ENCODE results near the gene FKBP1A. TPM values are rescaled to one million over a fixed set of nuclear protein-coding genes. Genes with fewer than 3 reads are reported as not detected.
"Not testable (repeated sequence)": the region's sequence is repeated elsewhere in the genome, so short reads cannot be mapped to it uniquely, and the experiment has no call there.

The FKBP1A gene
- total RNA-seq, 5 donors from 2014 or later (not counting 1 experiment from before 2014, with no cell fraction given), result 76.7 to 90.4 (median 79.9) TPM

DNA sequence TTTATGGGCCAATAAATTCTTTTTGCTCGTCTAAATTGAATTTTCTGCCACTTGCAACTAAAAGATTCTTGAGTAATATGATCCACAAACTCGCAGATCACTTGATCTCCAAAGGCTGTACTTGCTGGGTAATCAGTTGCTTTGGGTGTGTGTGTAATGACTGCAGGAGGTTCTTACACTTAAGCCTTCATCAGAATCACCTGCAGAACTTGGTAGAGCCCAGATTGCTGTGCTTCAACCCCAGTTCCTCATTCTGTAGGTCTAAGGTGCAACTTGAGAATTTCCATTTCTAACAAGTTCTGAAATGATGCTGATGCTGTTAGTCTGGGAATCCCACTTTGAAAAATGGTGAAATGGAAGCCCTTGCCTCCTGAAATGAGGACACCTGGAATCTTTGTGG lies 12.9 kb upstream of the FKBP1A start:
- H3K9me3 ChIP-seq, result no peaks in the 10 kb centered on the region
- POLR2A ChIA-PET, result no interaction called here
- Mint-ChIP-seq H3K27me3 (peaks cover 7 to 14% of the 10 kb centered on the region in 2 donors), H3K36me3 (no peaks in the 10 kb centered on the region), H3K27ac (no peak overlapping the region), H3K4me3 (no peak overlapping the region), H3K4me1 (peaks cover 10 to 18% (median 15%) of the 10 kb centered on the region in 3 donors), H3K9me3 (peaks cover 0 to 7% (median 0%) of the 10 kb centered on the region in 3 donors)
- peaks cover 0 to 9% of the 10 kb centered on the region in 2 experiments for H3K27me3 ChIP-seq (replicated peaks in 1 of 2; ENCODE audit: control insufficient read depth in 2 of 2, extremely low read depth in 1 of 2, insufficient read depth in 2 of 2, low read length in 1 of 2)
- ATAC-seq (replicated peaks in 1 of 4) (no peak), DNase-seq (no peak)
- H3K4me3 ChIP-seq (ENCODE audit: control insufficient read depth in 1 of 2, extremely low read depth in 1 of 2, low read length in 1 of 2), result no peak overlapping the region
- CTCF ChIA-PET, result no interaction called here
- H3K4me1 ChIP-seq (ENCODE audit: control insufficient read depth in 1 of 2, extremely low read depth in 1 of 2, insufficient read depth in 2 of 2, low read length in 2 of 2), result peaks cover 0 to 7% of the 10 kb centered on the region in 2 experiments
- H3K27ac ChIP-seq (ENCODE audit: low read length), result no peak overlapping the region
- H3K36me3 ChIP-seq (ENCODE audit: control insufficient read depth in 2 of 2, extremely low read depth in 1 of 2, insufficient read depth in 1 of 2, low read length in 1 of 2), result no peaks in the 10 kb centered on the region
- WGBS (ENCODE audit: insufficient coverage), result no CpG with 5 or more reads among the region's 2 CpGs

DNA sequence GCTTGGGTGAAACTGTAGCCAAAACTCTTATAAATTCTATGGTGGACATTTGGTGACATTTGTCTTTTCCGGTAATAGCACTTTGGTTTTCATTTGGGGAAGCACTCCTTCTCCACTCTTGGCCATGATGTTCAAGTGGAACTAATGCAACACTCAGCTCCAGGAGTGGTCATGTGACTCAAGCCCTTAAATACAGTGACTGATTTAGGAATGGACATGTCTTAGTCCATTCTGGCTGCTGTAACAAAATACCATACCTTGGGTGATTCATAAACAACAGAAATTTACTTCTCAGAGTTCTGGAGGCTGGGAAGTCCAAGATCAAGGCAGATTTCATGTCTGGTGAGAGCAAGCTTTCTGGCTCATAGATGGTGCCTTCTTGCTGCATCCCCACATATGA lies 10.8 kb upstream of the FKBP1A start:
- Histone ChIP-seq H3K36me3 (ENCODE audit: control insufficient read depth in 2 of 2, extremely low read depth in 1 of 2, insufficient read depth in 1 of 2, low read length in 1 of 2) (no peaks in the 10 kb centered on the region), H3K4me1 (ENCODE audit: control insufficient read depth in 1 of 2, extremely low read depth in 1 of 2, insufficient read depth in 2 of 2, low read length in 2 of 2) (peaks cover 0 to 7% of the 10 kb centered on the region in 2 experiments), H3K9me3 (no peaks in the 10 kb centered on the region), H3K27me3 (replicated peaks in 1 of 2; ENCODE audit: control insufficient read depth in 2 of 2, extremely low read depth in 1 of 2, insufficient read depth in 2 of 2, low read length in 1 of 2) (peaks cover 0 to 9% of the 10 kb centered on the region in 2 experiments), H3K4me3 (ENCODE audit: control insufficient read depth in 1 of 2, extremely low read depth in 1 of 2, low read length in 1 of 2) (no peak overlapping the region), H3K27ac (ENCODE audit: low read length) (no peak overlapping the region)
- no CpG with 5 or more reads among the region's 1 CpG for WGBS (ENCODE audit: insufficient coverage)
- Mint-ChIP-seq H3K4me1 (peaks cover 10 to 21% (median 15%) of the 10 kb centered on the region in 3 donors), H3K27ac (no peak overlapping the region), H3K36me3 (no peaks in the 10 kb centered on the region), H3K4me3 (no peak overlapping the region), H3K27me3 (peaks cover 7 to 12% of the 10 kb centered on the region in 2 donors), H3K9me3 (peaks cover 0 to 7% (median 0%) of the 10 kb centered on the region in 3 donors)
- no peak for DNase-seq
- ChIA-PET CTCF (no interaction called here), POLR2A (no interaction called here)
- no peak for ATAC-seq (replicated peaks in 1 of 4)

DNA sequence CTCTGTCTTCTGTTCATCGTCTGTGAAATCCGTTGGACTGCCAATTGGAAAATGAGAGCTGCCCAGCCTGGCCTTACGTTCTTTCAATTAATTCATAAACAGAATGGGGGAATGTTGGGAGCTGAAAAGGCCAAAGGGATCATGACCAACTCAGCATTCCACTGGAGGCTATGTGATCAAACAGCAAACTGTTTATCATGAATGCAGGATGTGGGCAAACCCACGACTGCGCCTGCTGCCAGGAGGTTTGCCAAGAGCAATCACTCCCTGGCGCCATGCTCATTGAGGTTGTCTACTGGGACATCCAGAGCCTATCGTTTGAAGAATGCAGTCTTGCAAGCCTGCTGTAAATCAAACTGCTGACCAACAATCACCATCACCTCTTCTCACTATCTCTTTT lies 9.3 kb upstream of the FKBP1A start:
- no peaks in the 10 kb centered on the region for H3K36me3 ChIP-seq (ENCODE audit: control insufficient read depth in 2 of 2, extremely low read depth in 1 of 2, insufficient read depth in 1 of 2, low read length in 1 of 2)
- H3K4me1 ChIP-seq (ENCODE audit: control insufficient read depth in 1 of 2, extremely low read depth in 1 of 2, insufficient read depth in 2 of 2, low read length in 2 of 2), result peaks cover 0 to 7% of the 10 kb centered on the region in 2 experiments
- CTCF ChIA-PET, result no interaction called here
- H3K4me1 Mint-ChIP-seq, result peaks cover 11 to 23% (median 16%) of the 10 kb centered on the region in 3 donors
- WGBS (ENCODE audit: insufficient coverage), result 10% methylated on average over 4 of the region's 7 CpGs
- peaks cover 7 to 9% of the 10 kb centered on the region in 2 donors for H3K27me3 Mint-ChIP-seq
- H3K27me3 ChIP-seq (replicated peaks in 1 of 2; ENCODE audit: control insufficient read depth in 2 of 2, extremely low read depth in 1 of 2, insufficient read depth in 2 of 2, low read length in 1 of 2), result peaks cover 0 to 4% of the 10 kb centered on the region in 2 experiments
- POLR2A ChIA-PET, result interaction anchor here in 1 of 2 donors (0.6 kb wide), 1 partner anchor 10 kb away, joined by 3 read pairs; no protein-coding TSS in a partner anchor
- H3K9me3 Mint-ChIP-seq, result peaks cover 0 to 8% (median 0%) of the 10 kb centered on the region in 3 donors
- no peaks in the 10 kb centered on the region for H3K9me3 ChIP-seq
- no peak overlapping the region for H3K27ac ChIP-seq (ENCODE audit: low read length)
- peak in 2 of 4 experiments; percentile 53 to 79 for ATAC-seq (replicated peaks in 1 of 4)
- H3K36me3 Mint-ChIP-seq, result no peaks in the 10 kb centered on the region
- no peak overlapping the region for H3K4me3 ChIP-seq (ENCODE audit: control insufficient read depth in 1 of 2, extremely low read depth in 1 of 2, low read length in 1 of 2)
- H3K27ac Mint-ChIP-seq, result peak overlapping the region in 1 of 2 donors; percentile 17
- no peak overlapping the region for H3K4me3 Mint-ChIP-seq
- DNase-seq, result peak in 1 of 35 experiments; percentile 29

DNA sequence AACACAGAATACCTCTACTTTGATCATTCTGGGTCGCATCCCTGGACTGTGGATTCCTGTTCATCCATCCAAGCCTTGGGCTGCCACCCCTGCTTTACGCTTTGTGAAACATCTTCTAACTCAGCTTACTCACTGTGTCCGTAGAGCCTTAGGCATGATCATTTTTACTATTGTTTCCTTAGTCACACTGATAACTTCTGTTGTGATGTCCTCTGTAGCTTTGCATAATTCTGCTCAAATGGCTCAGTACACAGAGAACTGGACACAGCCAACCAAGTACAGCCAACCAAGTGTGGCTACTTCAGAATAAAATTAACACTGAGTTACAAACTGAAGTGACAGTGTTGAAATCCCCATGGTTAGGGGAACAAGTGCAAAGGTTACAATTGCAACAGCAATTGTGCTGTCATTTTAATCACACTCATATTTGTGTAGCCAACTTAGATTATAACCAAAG lies 8.6 kb upstream of the FKBP1A start:
- H3K27ac Mint-ChIP-seq, result no peak overlapping the region
- ATAC-seq (replicated peaks in 1 of 4), result no peak
- no peak overlapping the region for H3K4me3 Mint-ChIP-seq
- ChIA-PET POLR2A (no interaction called here), CTCF (interaction anchor here in 1 of 2 donors (0.7 kb wide), 1 partner anchor 18 kb away, joined by 3 read pairs; no protein-coding TSS in a partner anchor)
- H3K36me3 Mint-ChIP-seq, result no peaks in the 10 kb centered on the region
- peaks cover 0 to 4% of the 10 kb centered on the region in 2 experiments for H3K27me3 ChIP-seq (replicated peaks in 1 of 2; ENCODE audit: control insufficient read depth in 2 of 2, extremely low read depth in 1 of 2, insufficient read depth in 2 of 2, low read length in 1 of 2)
- peaks cover 0 to 10% of the 10 kb centered on the region in 2 experiments for H3K4me1 ChIP-seq (ENCODE audit: control insufficient read depth in 1 of 2, extremely low read depth in 1 of 2, insufficient read depth in 2 of 2, low read length in 2 of 2)
- H3K4me3 ChIP-seq (ENCODE audit: control insufficient read depth in 1 of 2, extremely low read depth in 1 of 2, low read length in 1 of 2), result no peak overlapping the region
- peaks cover 17 to 29% (median 22%) of the 10 kb centered on the region in 3 donors for H3K4me1 Mint-ChIP-seq
- no peaks in the 10 kb centered on the region for H3K9me3 ChIP-seq
- peaks cover 3 to 8% of the 10 kb centered on the region in 2 donors for H3K27me3 Mint-ChIP-seq
- DNase-seq, result no peak
- no peaks in the 10 kb centered on the region for H3K36me3 ChIP-seq (ENCODE audit: control insufficient read depth in 2 of 2, extremely low read depth in 1 of 2, insufficient read depth in 1 of 2, low read length in 1 of 2)
- H3K27ac ChIP-seq (ENCODE audit: low read length), result no peak overlapping the region
- 100% methylated on average over 3 of the region's 3 CpGs for WGBS (ENCODE audit: insufficient coverage)
- peaks cover 0 to 12% (median 2%) of the 10 kb centered on the region in 3 donors for H3K9me3 Mint-ChIP-seq

DNA sequence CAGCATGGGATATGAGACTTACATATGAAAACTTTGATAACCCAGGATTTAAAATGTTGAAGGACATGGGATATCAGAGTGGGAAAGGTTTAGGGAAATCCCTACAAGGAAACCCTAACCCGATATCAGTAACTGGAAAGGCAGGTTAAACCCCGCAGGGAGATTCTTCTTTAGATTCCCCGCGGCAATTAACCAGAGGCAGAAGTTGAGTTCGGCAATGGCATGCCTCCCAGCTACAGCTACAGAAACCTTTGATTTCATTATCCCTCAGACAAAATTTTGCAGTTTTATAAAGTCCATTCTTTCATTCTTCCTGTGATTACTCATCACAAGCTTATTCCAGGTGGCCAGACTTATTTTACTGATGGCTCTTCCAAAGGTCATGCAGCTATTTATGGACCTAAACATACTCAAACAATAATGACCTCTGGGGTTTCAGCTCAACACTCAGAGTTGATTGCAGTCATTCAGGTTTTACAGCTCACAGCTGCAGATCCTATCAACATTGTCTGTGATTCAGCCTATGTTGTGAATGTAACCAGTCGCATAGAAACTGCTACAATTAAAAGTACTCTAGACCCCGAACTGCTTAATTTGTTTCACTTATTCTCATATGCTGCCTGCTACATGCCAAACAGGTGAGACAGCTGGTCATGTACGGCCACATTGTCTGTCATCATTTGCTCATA lies 7.0 kb upstream of the FKBP1A start:
- WGBS (ENCODE audit: insufficient coverage), result 94% methylated on average over 8 of the region's 8 CpGs
- H3K9me3 ChIP-seq; H3K27ac Mint-ChIP-seq; H3K27me3 Mint-ChIP-seq; H3K36me3 Mint-ChIP-seq; ATAC-seq (replicated peaks in 1 of 4); POLR2A ChIA-PET; CTCF ChIA-PET; H3K4me3 Mint-ChIP-seq; DNase-seq; H3K27me3 ChIP-seq (replicated peaks in 1 of 2; ENCODE audit: control insufficient read depth in 2 of 2, extremely low read depth in 1 of 2, insufficient read depth in 2 of 2, low read length in 1 of 2); H3K4me3 ChIP-seq (ENCODE audit: control insufficient read depth in 1 of 2, extremely low read depth in 1 of 2, low read length in 1 of 2); H3K27ac ChIP-seq (ENCODE audit: low read length); H3K4me1 ChIP-seq (ENCODE audit: control insufficient read depth in 1 of 2, extremely low read depth in 1 of 2, insufficient read depth in 2 of 2, low read length in 2 of 2); H3K36me3 ChIP-seq (ENCODE audit: control insufficient read depth in 2 of 2, extremely low read depth in 1 of 2, insufficient read depth in 1 of 2, low read length in 1 of 2): not testable (repeated sequence)
- Mint-ChIP-seq H3K9me3 (peaks cover 0 to 12% (median 3%) of the 10 kb centered on the region in 3 donors), H3K4me1 (peaks cover 25 to 32% (median 26%) of the 10 kb centered on the region in 3 donors)

DNA sequence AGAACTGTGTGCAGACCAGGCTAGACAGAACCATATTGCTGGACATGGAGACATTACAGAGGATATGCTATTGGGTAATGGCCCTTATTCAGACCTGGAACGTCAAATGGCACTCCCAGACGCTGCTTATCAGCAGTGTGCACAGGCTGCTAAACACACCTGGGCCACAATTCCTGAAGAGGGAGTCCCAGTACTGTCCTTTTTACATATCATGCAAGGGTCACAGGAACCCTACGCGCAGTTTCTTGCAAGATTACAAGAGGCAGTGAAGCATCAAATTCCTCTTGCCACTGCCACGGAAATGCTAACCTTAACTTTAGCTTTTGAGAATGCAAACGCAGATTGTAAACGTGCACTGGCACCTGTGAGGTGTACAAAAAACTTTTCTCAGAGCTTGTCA lies 5.3 kb upstream of the FKBP1A start:
- ATAC-seq (replicated peaks in 1 of 4); H3K9me3 ChIP-seq; H3K27me3 ChIP-seq (replicated peaks in 1 of 2; ENCODE audit: control insufficient read depth in 2 of 2, extremely low read depth in 1 of 2, insufficient read depth in 2 of 2, low read length in 1 of 2); H3K36me3 ChIP-seq (ENCODE audit: control insufficient read depth in 2 of 2, extremely low read depth in 1 of 2, insufficient read depth in 1 of 2, low read length in 1 of 2); DNase-seq; POLR2A ChIA-PET; H3K27me3 Mint-ChIP-seq; H3K27ac ChIP-seq (ENCODE audit: low read length); H3K4me3 Mint-ChIP-seq; CTCF ChIA-PET; H3K4me3 ChIP-seq (ENCODE audit: control insufficient read depth in 1 of 2, extremely low read depth in 1 of 2, low read length in 1 of 2); H3K27ac Mint-ChIP-seq; H3K36me3 Mint-ChIP-seq: not testable (repeated sequence)
- Mint-ChIP-seq H3K4me1 (peaks cover 33 to 43% (median 38%) of the 10 kb centered on the region in 3 donors), H3K9me3 (peaks cover 0 to 12% (median 3%) of the 10 kb centered on the region in 3 donors)
- WGBS (ENCODE audit: insufficient coverage), result 91% methylated on average over 7 of the region's 7 CpGs
- H3K4me1 ChIP-seq (ENCODE audit: control insufficient read depth in 1 of 2, extremely low read depth in 1 of 2, insufficient read depth in 2 of 2, low read length in 2 of 2), result peaks cover 5 to 17% of the 10 kb centered on the region in 2 experiments
